ENCODE results near the gene HSPBAP1. TPM values are rescaled to one million over a fixed set of nuclear protein-coding genes. Genes with fewer than 3 reads are reported as not detected.

HSPBAP1 gene
- total RNA-seq, 3 donors from 2014 or later (not counting 1 experiment from before 2014, with no cell fraction given), result 19.7 to 24.7 (median 23.4) TPM

GRCh38 chr3:122776675-122777468, 16.8 kb downstream of the HSPBAP1 start:
- Mint-ChIP-seq H3K27ac (peak overlapping the region in 1 of 2 donors; percentile 18), H3K4me1 (no peaks in the 10 kb centered on the region), H3K27me3 (ENCODE audit: low read depth in 2 of 2) (no peaks in the 10 kb centered on the region), H3K4me3 (no peak overlapping the region), H3K9me3 (no peaks in the 10 kb centered on the region), H3K36me3 (no peaks in the 10 kb centered on the region)
- no peak for TF ChIP-seq CTCF (IDR thresholded peaks at IDR 0.05)
- Histone ChIP-seq H3K9me3 (ENCODE audit: control insufficient read depth, insufficient read depth, low read length) (no peaks in the 10 kb centered on the region), H3K27me3 (ENCODE audit: control insufficient read depth, insufficient read depth, low read length) (no peaks in the 10 kb centered on the region), H3K4me1 (ENCODE audit: control insufficient read depth, insufficient read depth, low read length) (no peaks in the 10 kb centered on the region), H3K27ac (ENCODE audit: low read length) (no peak overlapping the region), H3K4me3 (ENCODE audit: low read length) (no peak overlapping the region), H3K36me3 (ENCODE audit: control insufficient read depth, insufficient read depth, low read length) (peaks cover 9% of the 10 kb centered on the region)
- DNase-seq (no peak), ATAC-seq (no peak)
- WGBS (ENCODE audit: insufficient coverage), result 80% methylated on average over 1 of the region's 5 CpGs
- intact Hi-C loops (cut with micrococcal nuclease), result no loop called here

- H3K4me3 Mint-ChIP-seq, result no peak overlapping the region
- ATAC-seq, result no peak
- DNase-seq, result no peak
- no peaks in the 10 kb centered on the region for H3K9me3 Mint-ChIP-seq
- H3K36me3 ChIP-seq (ENCODE audit: control insufficient read depth, insufficient read depth, low read length), result peaks cover 12% of the 10 kb centered on the region
- no peak overlapping the region for H3K4me3 ChIP-seq (ENCODE audit: low read length)
- H3K27me3 ChIP-seq (ENCODE audit: control insufficient read depth, insufficient read depth, low read length), result no peaks in the 10 kb centered on the region
- 93% methylated on average over 3 of the region's 3 CpGs for WGBS (ENCODE audit: insufficient coverage)
- no peak overlapping the region for H3K27ac ChIP-seq (ENCODE audit: low read length)
- no peak for TF ChIP-seq CTCF (IDR thresholded peaks at IDR 0.05)
- no peaks in the 10 kb centered on the region for H3K4me1 Mint-ChIP-seq
- no peak overlapping the region for H3K27ac Mint-ChIP-seq
- no peaks in the 10 kb centered on the region for H3K27me3 Mint-ChIP-seq (ENCODE audit: low read depth in 2 of 2)
- H3K9me3 ChIP-seq (ENCODE audit: control insufficient read depth, insufficient read depth, low read length), result no peaks in the 10 kb centered on the region
- H3K4me1 ChIP-seq (ENCODE audit: control insufficient read depth, insufficient read depth, low read length), result no peaks in the 10 kb centered on the region
- H3K36me3 Mint-ChIP-seq, result no peaks in the 10 kb centered on the region
- intact Hi-C loops (cut with micrococcal nuclease), result no loop called here
Measured at GRCh38 chr3:122774564-122774963, 19.1 kb downstream of the HSPBAP1 start.

DNA sequence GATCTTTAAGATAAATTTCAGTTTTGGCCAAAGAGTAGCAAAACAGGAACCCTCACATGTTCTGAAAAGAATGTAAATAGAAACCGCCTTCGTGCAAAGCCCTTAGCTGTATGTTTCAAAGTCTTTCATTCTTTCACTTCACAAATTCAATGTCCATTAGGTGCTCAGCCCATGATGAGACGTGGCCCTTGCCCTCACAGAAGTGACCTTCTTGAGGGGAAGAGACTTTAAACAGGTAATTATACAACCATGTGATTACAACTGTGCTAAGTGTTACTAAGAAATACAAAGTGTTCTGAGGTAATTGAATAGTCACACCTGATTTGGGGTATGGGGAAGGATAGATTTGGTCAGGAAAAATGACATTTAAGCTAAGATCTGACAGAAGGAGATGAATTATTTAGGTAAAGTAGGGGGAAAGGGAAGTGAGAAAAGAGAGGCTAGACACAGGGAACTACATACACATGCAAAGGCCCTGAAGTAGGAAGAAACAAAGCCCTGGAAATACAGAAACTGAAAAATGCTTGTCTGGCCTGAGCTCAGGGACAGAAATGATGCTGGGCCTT, 19.6 kb downstream of the HSPBAP1 start:
- Mint-ChIP-seq H3K4me1 (no peaks in the 10 kb centered on the region), H3K27me3 (ENCODE audit: low read depth in 2 of 2) (no peaks in the 10 kb centered on the region), H3K27ac (no peak overlapping the region), H3K4me3 (no peak overlapping the region), H3K36me3 (no peaks in the 10 kb centered on the region), H3K9me3 (no peaks in the 10 kb centered on the region)
- intact Hi-C loops (cut with micrococcal nuclease), result no loop called here
- Histone ChIP-seq H3K4me1 (ENCODE audit: control insufficient read depth, insufficient read depth, low read length) (no peaks in the 10 kb centered on the region), H3K27ac (ENCODE audit: low read length) (no peak overlapping the region), H3K36me3 (ENCODE audit: control insufficient read depth, insufficient read depth, low read length) (peaks cover 14% of the 10 kb centered on the region), H3K27me3 (ENCODE audit: control insufficient read depth, insufficient read depth, low read length) (no peaks in the 10 kb centered on the region), H3K9me3 (ENCODE audit: control insufficient read depth, insufficient read depth, low read length) (no peaks in the 10 kb centered on the region), H3K4me3 (ENCODE audit: low read length) (no peak overlapping the region)
- no peak for TF ChIP-seq CTCF (IDR thresholded peaks at IDR 0.05)
- 85% methylated on average over 3 of the region's 3 CpGs for WGBS (ENCODE audit: insufficient coverage)
- no peak for DNase-seq
- ATAC-seq, result no peak
